Duodenal mucosa (tissue), 2 donors: ENCODE results near the gene ARID5B.
A peak's percentile ranks its signal among the peaks of the same experiment; 100 is the strongest.
"Not testable (repeated sequence)": the region's sequence is repeated elsewhere in the genome, so short reads cannot be mapped to it uniquely, and the experiment has no call there.

Experiments
- H3K27ac ChIP-seq: one replicate; pipeline ENCODE4 v1.7.0; 2013; ENCODE audit warnings: low read depth, low read length
- H3K27me3 ChIP-seq, 2 donors: one replicate each; pipeline ENCODE4 v1.7.0; 2013; ENCODE audit warnings: low read length in 2 of 2, control low read depth in 1 of 2; ENCODE audit not compliant: insufficient read depth in 2 of 2, control insufficient read depth in 1 of 2
- H3K36me3 ChIP-seq, 2 donors: one replicate each; pipeline ENCODE4 v1.7.0; 2013; ENCODE audit warnings: low read length in 2 of 2, control low read depth in 1 of 2; ENCODE audit not compliant: insufficient read depth in 2 of 2, control insufficient read depth in 1 of 2
- H3K4me1 ChIP-seq, 2 donors: one replicate each; pipeline ENCODE4 v1.7.0; 2013; ENCODE audit warnings: low read length in 2 of 2, control low read depth in 1 of 2; ENCODE audit not compliant: insufficient read depth in 2 of 2, control insufficient read depth in 1 of 2
- H3K4me3 ChIP-seq, 2 donors: one replicate each; pipeline ENCODE4 v1.7.0; 2013; ENCODE audit warnings: low read length in 2 of 2, low read depth in 1 of 2
- H3K9ac ChIP-seq, 2 donors: one replicate each; pipeline ENCODE4 v1.7.0; 2013; ENCODE audit warnings: low read length in 2 of 2, low read depth in 1 of 2
- H3K9me3 ChIP-seq, 2 donors: one replicate each; pipeline ENCODE4 v1.7.0; 2013; ENCODE audit warnings: low read length in 2 of 2, control low read depth in 1 of 2; ENCODE audit not compliant: control insufficient read depth in 1 of 2

ARID5B gene

GRCh38 chr10:61900829-61901792 is at the start of gene ARID5B:
ARID5B (plus strand) TSS chr10:61901699; CDS start chr10:61901710, 11 bp downstream.
- Histone ChIP-seq H3K4me3 (peak within 1 kb of the TSS; percentile 82 to 98), H3K27me3 (no peaks in the 10 kb centered on the region), H3K4me1 (peaks cover 44 to 46% of the 10 kb centered on the region in 2 donors), H3K9ac (peak within 1 kb of the TSS; percentile 80 to 99), H3K9me3 (no peaks in the 10 kb centered on the region), H3K27ac (peak within 1 kb of the TSS; percentile 96), H3K36me3 (no peaks in the 10 kb centered on the region)

GRCh38 chr10:61852261-61852660 is 49.2 kb upstream of the ARID5B start:
- H3K9ac ChIP-seq: no peak overlapping the region
- no peak overlapping the region for H3K27ac ChIP-seq
- H3K4me1 ChIP-seq: no peaks in the 10 kb centered on the region
- no peaks in the 10 kb centered on the region for H3K27me3 ChIP-seq
- H3K36me3 ChIP-seq: no peaks in the 10 kb centered on the region
- H3K4me3 ChIP-seq: no peak overlapping the region
- no peaks in the 10 kb centered on the region for H3K9me3 ChIP-seq

GRCh38 chr10:61855771-61856170 is 45.7 kb upstream of the ARID5B start:
- no peaks in the 10 kb centered on the region for H3K4me1 ChIP-seq
- no peaks in the 10 kb centered on the region for H3K36me3 ChIP-seq
- H3K9ac ChIP-seq: no peak overlapping the region
- no peak overlapping the region for H3K27ac ChIP-seq
- no peaks in the 10 kb centered on the region for H3K27me3 ChIP-seq
- H3K9me3 ChIP-seq: no peaks in the 10 kb centered on the region
- no peak overlapping the region for H3K4me3 ChIP-seq

GRCh38 chr10:61857746-61858145 is 43.8 kb upstream of the ARID5B start:
- Histone ChIP-seq H3K4me3 (no peak overlapping the region), H3K36me3 (no peaks in the 10 kb centered on the region), H3K4me1 (no peaks in the 10 kb centered on the region), H3K27me3 (no peaks in the 10 kb centered on the region), H3K9me3 (no peaks in the 10 kb centered on the region), H3K9ac (no peak overlapping the region), H3K27ac (no peak overlapping the region)

- Histone ChIP-seq H3K27me3 (no peaks in the 10 kb centered on the region), H3K9me3 (no peaks in the 10 kb centered on the region), H3K27ac (no peak overlapping the region), H3K9ac (no peak overlapping the region), H3K4me1 (no peaks in the 10 kb centered on the region), H3K4me3 (no peak overlapping the region), H3K36me3 (no peaks in the 10 kb centered on the region)
Measured at GRCh38 chr10:61859786-61860185, 41.7 kb upstream of the ARID5B start.

GRCh38 chr10:61860964-61861758 is 40.3 kb upstream of the ARID5B start:
- Histone ChIP-seq H3K4me1 (no peaks in the 10 kb centered on the region), H3K27ac (no peak overlapping the region), H3K4me3 (no peak overlapping the region), H3K9me3 (no peaks in the 10 kb centered on the region), H3K36me3 (no peaks in the 10 kb centered on the region), H3K27me3 (no peaks in the 10 kb centered on the region), H3K9ac (no peak overlapping the region)

GRCh38 chr10:61863981-61864380 is 37.5 kb upstream of the ARID5B start:
- no peaks in the 10 kb centered on the region for H3K27me3 ChIP-seq
- H3K4me3 ChIP-seq: no peak overlapping the region
- no peaks in the 10 kb centered on the region for H3K4me1 ChIP-seq
- H3K9me3 ChIP-seq: no peaks in the 10 kb centered on the region
- no peaks in the 10 kb centered on the region for H3K36me3 ChIP-seq
- no peak overlapping the region for H3K27ac ChIP-seq
- H3K9ac ChIP-seq: no peak overlapping the region

- Histone ChIP-seq H3K36me3 (no peaks in the 10 kb centered on the region), H3K4me3 (no peak overlapping the region), H3K27ac (no peak overlapping the region), H3K27me3 (no peaks in the 10 kb centered on the region), H3K9me3 (no peaks in the 10 kb centered on the region), H3K4me1 (peaks cover 6 to 11% of the 10 kb centered on the region in 2 donors), H3K9ac (no peak overlapping the region)
Measured at GRCh38 chr10:61866700-61867368, 34.7 kb upstream of the ARID5B start.

- not testable (repeated sequence) for H3K27me3 ChIP-seq, H3K9me3 ChIP-seq, H3K36me3 ChIP-seq, H3K27ac ChIP-seq, H3K9ac ChIP-seq
- peaks cover 6 to 11% of the 10 kb centered on the region in 2 donors for H3K4me1 ChIP-seq
- H3K4me3 ChIP-seq: peak overlapping the region in 1 of 2 donors; percentile 34
Measured at GRCh38 chr10:61867374-61867773, 34.1 kb upstream of the ARID5B start.

GRCh38 chr10:61867817-61868216 is 33.7 kb upstream of the ARID5B start:
- H3K27me3 ChIP-seq, H3K27ac ChIP-seq, H3K36me3 ChIP-seq, H3K4me3 ChIP-seq, H3K9ac ChIP-seq, H3K9me3 ChIP-seq: not testable (repeated sequence)
- H3K4me1 ChIP-seq: peaks cover 6 to 11% of the 10 kb centered on the region in 2 donors
